Measurements from ENCODE around the gene CTNNBL1.

Gene CTNNBL1

GRCh38 chr20:37856932-37857660 is 163.3 kb downstream of the CTNNBL1 start:
- no peak overlapping the region for H3K4me3 ChIP-seq (ENCODE audit: low read length)
- peak; percentile 71 for DNase-seq (ENCODE audit: low read depth)
- TF ChIP-seq, protein P1, sequence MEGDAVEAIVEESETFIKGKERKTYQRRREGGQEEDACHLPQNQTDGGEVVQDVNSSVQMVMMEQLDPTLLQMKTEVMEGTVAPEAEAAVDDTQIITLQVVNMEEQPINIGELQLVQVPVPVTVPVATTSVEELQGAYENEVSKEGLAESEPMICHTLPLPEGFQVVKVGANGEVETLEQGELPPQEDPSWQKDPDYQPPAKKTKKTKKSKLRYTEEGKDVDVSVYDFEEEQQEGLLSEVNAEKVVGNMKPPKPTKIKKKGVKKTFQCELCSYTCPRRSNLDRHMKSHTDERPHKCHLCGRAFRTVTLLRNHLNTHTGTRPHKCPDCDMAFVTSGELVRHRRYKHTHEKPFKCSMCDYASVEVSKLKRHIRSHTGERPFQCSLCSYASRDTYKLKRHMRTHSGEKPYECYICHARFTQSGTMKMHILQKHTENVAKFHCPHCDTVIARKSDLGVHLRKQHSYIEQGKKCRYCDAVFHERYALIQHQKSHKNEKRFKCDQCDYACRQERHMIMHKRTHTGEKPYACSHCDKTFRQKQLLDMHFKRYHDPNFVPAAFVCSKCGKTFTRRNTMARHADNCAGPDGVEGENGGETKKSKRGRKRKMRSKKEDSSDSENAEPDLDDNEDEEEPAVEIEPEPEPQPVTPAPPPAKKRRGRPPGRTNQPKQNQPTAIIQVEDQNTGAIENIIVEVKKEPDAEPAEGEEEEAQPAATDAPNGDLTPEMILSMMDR (conservative IDR thresholded peaks at IDR 0.05; ENCODE audit: low read length) = no peak

- H3K4me3 ChIP-seq (ENCODE audit: low read length) = no peak overlapping the region
- DNase-seq (ENCODE audit: low read depth) = no peak
- TF ChIP-seq, protein P1 (conservative IDR thresholded peaks at IDR 0.05; ENCODE audit: low read length) = no peak
Observed at GRCh38 chr20:37859406-37860171, 165.8 kb downstream of the CTNNBL1 start.

GRCh38 chr20:37863289-37863688 is 169.5 kb downstream of the CTNNBL1 start:
- TF ChIP-seq, protein P1 (conservative IDR thresholded peaks at IDR 0.05; ENCODE audit: low read length) = no peak
- no peak for DNase-seq (ENCODE audit: low read depth)
- no peak overlapping the region for H3K4me3 ChIP-seq (ENCODE audit: low read length)

- DNase-seq (ENCODE audit: low read depth) = no peak
- no peak overlapping the region for H3K4me3 ChIP-seq (ENCODE audit: low read length)
Observed at GRCh38 chr20:37864298-37864697, 170.5 kb downstream of the CTNNBL1 start.

DNA sequence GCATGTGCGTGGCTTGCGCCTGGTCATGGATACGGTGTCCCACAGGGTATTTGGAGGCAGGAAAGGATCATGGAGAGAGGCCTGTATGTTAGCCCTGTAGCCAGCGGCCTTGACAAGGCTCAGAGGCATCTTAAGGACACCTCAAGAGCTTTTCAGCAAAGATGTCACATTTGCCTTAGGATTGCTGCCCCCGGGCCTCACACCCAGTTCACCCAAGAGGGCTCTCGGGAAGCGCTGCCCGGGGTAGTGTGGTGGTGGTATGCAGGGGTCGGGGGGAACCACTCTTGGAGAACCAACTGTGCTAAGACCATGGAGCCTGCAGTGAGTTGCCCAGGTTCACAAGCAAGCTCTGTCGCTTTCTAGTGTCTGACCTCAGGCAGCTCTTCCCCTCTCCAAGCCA is 172.2 kb downstream of the CTNNBL1 start:
- H3K4me3 ChIP-seq (ENCODE audit: low read length) = no peak overlapping the region
- no peak for DNase-seq (ENCODE audit: low read depth)
- TF ChIP-seq, protein P1 (conservative IDR thresholded peaks at IDR 0.05; ENCODE audit: low read length) = no peak

More at GRCh38 chr20:37864298-37864697, 170.5 kb downstream of the CTNNBL1 start:
- TF ChIP-seq, protein P1 (conservative IDR thresholded peaks at IDR 0.05; ENCODE audit: low read length) = no peak

- DNase-seq (ENCODE audit: low read depth) = no peak
- TF ChIP-seq, protein P1 (conservative IDR thresholded peaks at IDR 0.05; ENCODE audit: low read length) = no peak
- H3K4me3 ChIP-seq (ENCODE audit: low read length) = no peak overlapping the region
Observed at GRCh38 chr20:37867289-37868195, 173.7 kb downstream of the CTNNBL1 start.
